Upper lobe of left lung (tissue), 6 donors: ENCODE data around the gene SLC35F5. TPM values are rescaled to one million over a fixed set of nuclear protein-coding genes. Genes with fewer than 3 reads are reported as not detected.

Experiments used
- small RNA-seq, 4 donors: library from RNA; depleted of rRNA; stranded (forward); fragments of <200 nt; gene quantifications; one replicate each; pipeline ENCODE3, GENCODE V24; 2016
- total RNA-seq, 6 donors: library from RNA; depleted of rRNA in 4 of 6; stranded (reverse); fragments of >200 nt in 4 of 6; gene quantifications; one replicate each; pipeline versions ENCODE4 v1.1.0 to v1.2.1, GENCODE V29; 2016 to 2021
- donor health status: DM: no; HTN: no; CAD: no; lungs with moderate emphysema.
- donor health status: DM: no; HTN: yes; CAD: no; lungs with severe emphysema.

Gene SLC35F5
- total RNA-seq, 6 donors from 2014 or later: 38.8 to 118 (median 65.8) TPM

Small RNAs within 50 kb of the gene (small RNA-seq; reads per million reads assigned to genes)
- 0 reads per million in 4 donors for gene MIR4782
- gene RNU6-744P: 0 reads per million in 4 donors

Other genes starting within 250 kb of the SLC35F5 start
- 10 to 100 TPM; 16.3 to 61.8 (median 23.0) TPM for gene RABL2A, start 129.4 kb downstream of the SLC35F5 start, total RNA-seq
- 100 to 1,000 TPM in 4 of 6 donors, 10 to 100 TPM in 2; 79.6 to 304 (median 139) TPM for gene ACTR3, start 133.4 kb upstream of the SLC35F5 start, total RNA-seq